ENCODE data around the gene WDR44. TPM values are rescaled to one million over a fixed set of nuclear protein-coding genes. Genes with fewer than 3 reads are reported as not detected.

The WDR44 gene
- total RNA-seq, 1 donor from 2014 or later, result 7.1 TPM

DNA sequence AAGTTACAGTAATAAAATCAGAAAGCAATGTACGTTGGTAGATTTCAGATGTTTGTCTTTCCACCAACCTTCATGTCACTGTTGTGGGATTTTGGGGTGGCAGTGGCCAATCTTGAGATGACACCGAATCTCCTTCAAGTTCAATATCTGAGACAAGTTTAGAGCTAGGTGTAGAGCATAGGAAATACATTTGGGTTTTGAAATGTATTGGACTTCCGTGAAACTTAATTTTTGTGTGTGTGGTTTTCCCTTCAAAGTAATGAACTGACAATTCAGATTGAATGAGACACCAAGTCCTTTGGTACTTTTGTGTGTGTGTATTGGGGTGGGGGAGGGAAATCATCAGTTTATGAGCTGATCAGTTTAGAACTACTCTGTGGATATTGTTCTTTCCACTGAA, 1.8 kb downstream of the WDR44 start:
- no peak for FAIRE-seq
- no peak for DNase-seq (ENCODE audit: low read depth)
- Histone ChIP-seq H3K27me3 (ENCODE audit: control insufficient read depth, insufficient read depth, low read length) (no peaks in the 10 kb centered on the region), H3K4me3 (ENCODE audit: low read depth, low read length) (peak overlapping the region; percentile 65), H3K36me3 (ENCODE audit: control insufficient read depth, insufficient read depth, low read length) (no peaks in the 10 kb centered on the region)
- TF ChIP-seq CTCF (IDR thresholded peaks at IDR 0.05; ENCODE audit: insufficient read depth, low read length, severe bottlenecking), result no peak

GRCh38 chrX:118348186-118348810, 2.4 kb downstream of the WDR44 start:
- H3K4me3 ChIP-seq (ENCODE audit: low read depth, low read length), result peak overlapping the region; percentile 65
- FAIRE-seq (no peak), DNase-seq (ENCODE audit: low read depth) (no peak)
- no peaks in the 10 kb centered on the region for H3K36me3 ChIP-seq (ENCODE audit: control insufficient read depth, insufficient read depth, low read length)
- no peak for TF ChIP-seq CTCF (IDR thresholded peaks at IDR 0.05; ENCODE audit: insufficient read depth, low read length, severe bottlenecking)
- no peaks in the 10 kb centered on the region for H3K27me3 ChIP-seq (ENCODE audit: control insufficient read depth, insufficient read depth, low read length)

DNA sequence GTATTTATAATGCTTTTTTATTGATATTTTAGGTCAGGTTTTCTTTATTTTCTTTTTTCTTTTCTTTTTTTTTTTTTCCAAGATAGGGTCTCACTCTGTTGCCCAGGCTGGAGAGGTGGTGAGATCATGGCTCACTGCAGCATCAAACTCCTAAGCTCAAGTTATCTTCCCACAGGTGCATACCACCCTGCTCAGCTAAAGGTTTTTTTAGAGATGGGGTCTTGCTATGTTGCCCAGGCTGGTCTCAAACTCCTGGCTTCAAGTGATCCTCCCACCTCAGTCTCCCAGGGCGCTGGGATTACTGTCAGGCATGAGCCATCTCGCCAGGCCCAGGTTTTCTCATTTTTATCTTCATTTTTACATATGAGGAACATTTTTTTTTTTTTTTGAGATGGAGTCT, 3.3 kb downstream of the WDR44 start:
- DNase-seq (ENCODE audit: low read depth) (no peak), FAIRE-seq (peak; percentile 13)
- TF ChIP-seq CTCF (IDR thresholded peaks at IDR 0.05; ENCODE audit: insufficient read depth, low read length, severe bottlenecking), result no peak
- H3K36me3 ChIP-seq (ENCODE audit: control insufficient read depth, insufficient read depth, low read length), result no peaks in the 10 kb centered on the region
- H3K27me3 ChIP-seq (ENCODE audit: control insufficient read depth, insufficient read depth, low read length), result no peaks in the 10 kb centered on the region
- no peak overlapping the region for H3K4me3 ChIP-seq (ENCODE audit: low read depth, low read length)

- Histone ChIP-seq H3K36me3 (ENCODE audit: control insufficient read depth, insufficient read depth, low read length) (no peaks in the 10 kb centered on the region), H3K27me3 (ENCODE audit: control insufficient read depth, insufficient read depth, low read length) (no peaks in the 10 kb centered on the region), H3K4me3 (ENCODE audit: low read depth, low read length) (no peak overlapping the region)
- DNase-seq (ENCODE audit: low read depth), result no peak
- no peak for TF ChIP-seq CTCF (IDR thresholded peaks at IDR 0.05; ENCODE audit: insufficient read depth, low read length, severe bottlenecking)
- FAIRE-seq, result no peak
Observed at GRCh38 chrX:118350221-118350620, 4.3 kb downstream of the WDR44 start.

GRCh38 chrX:118350706-118351105, 4.8 kb downstream of the WDR44 start:
- no peaks in the 10 kb centered on the region for H3K27me3 ChIP-seq (ENCODE audit: control insufficient read depth, insufficient read depth, low read length)
- DNase-seq (ENCODE audit: low read depth), result no peak
- H3K36me3 ChIP-seq (ENCODE audit: control insufficient read depth, insufficient read depth, low read length), result no peaks in the 10 kb centered on the region
- no peak for FAIRE-seq
- H3K4me3 ChIP-seq (ENCODE audit: low read depth, low read length), result no peak overlapping the region
- TF ChIP-seq CTCF (IDR thresholded peaks at IDR 0.05; ENCODE audit: insufficient read depth, low read length, severe bottlenecking), result no peak

- DNase-seq (ENCODE audit: low read depth) (no peak), FAIRE-seq (no peak)
- H3K36me3 ChIP-seq (ENCODE audit: control insufficient read depth, insufficient read depth, low read length), result no peaks in the 10 kb centered on the region
- H3K4me3 ChIP-seq (ENCODE audit: low read depth, low read length), result no peak overlapping the region
- no peak for TF ChIP-seq CTCF (IDR thresholded peaks at IDR 0.05; ENCODE audit: insufficient read depth, low read length, severe bottlenecking)
- H3K27me3 ChIP-seq (ENCODE audit: control insufficient read depth, insufficient read depth, low read length), result no peaks in the 10 kb centered on the region
Observed at GRCh38 chrX:118352566-118352965, 6.7 kb downstream of the WDR44 start.
